Upper lobe of left lung (tissue), 6 donors: ENCODE data around the gene CLEC16A. TPM values are rescaled to one million over a fixed set of nuclear protein-coding genes. Genes with fewer than 3 reads are reported as not detected.
"Not testable (repeated sequence)": the region's sequence is repeated elsewhere in the genome, so short reads cannot be mapped to it uniquely, and the experiment has no call there.

Experiments
- ATAC-seq, 2 donors: fragments of 200-7000 bp; cut with Tn5 transposase; one replicate each; pipeline ENCODE4 v1.9.1; 2022; ENCODE audit warnings: mild to moderate bottlenecking in 2 of 2, moderate library complexity in 2 of 2; ENCODE audit not compliant: low FRiP score in 2 of 2
- DNase-seq, 2 donors: peaks; one replicate each; pipeline ENCODE4 v3.0.0-alpha.2; 2019 to 2020
- H3K27ac ChIP-seq, 4 donors: fragments of 200-600 bp; sonication (generic); one replicate each; pipeline ENCODE4 v1.5.1; 2016 to 2019
- H3K27me3 ChIP-seq, 4 donors: fragments of 200-600 bp; sonication (generic); one replicate each; pipeline ENCODE4 v1.5.1; 2017 to 2019
- H3K36me3 ChIP-seq, 4 donors: fragments of 200-600 bp; sonication (generic); one replicate each; pipeline ENCODE4 v1.5.1; 2016 to 2019
- H3K4me1 ChIP-seq, 4 donors: fragments of 200-600 bp; sonication (generic); one replicate each; pipeline ENCODE4 v1.5.1; 2018 to 2019
- H3K4me3 ChIP-seq, 4 donors: fragments of 200-600 bp; sonication (generic); one replicate each; pipeline ENCODE4 v1.5.1; 2017 to 2019; ENCODE audit warnings: mild to moderate bottlenecking in 2 of 4, moderate library complexity in 1 of 4
- H3K9me3 ChIP-seq, 4 donors: fragments of 200-600 bp; sonication (generic); one replicate each; pipeline ENCODE4 v1.5.1; 2018 to 2019
- CTCF ChIP-seq, 6 experiments: fragments of 450-650 bp in 4 of 6; fragments of 200-600 bp in 2 of 6; sonication (generic) in 2 of 6; IDR thresholded peaks; one replicate each; pipeline ENCODE4 v1.5.1; 2016 to 2019; ENCODE audit warnings: antibody characterized with exemption in 6 of 6
- EP300 ChIP-seq, 4 donors: sonication (generic); formaldehyde crosslinking; IDR thresholded peaks; one replicate each; pipeline ENCODE4 v1.5.1; 2017; ENCODE audit warnings: antibody characterized with exemption in 4 of 4, control low read depth in 2 of 4
- POLR2A ChIP-seq, 4 donors: fragments of 450-650 bp; IDR thresholded peaks; one replicate each; pipeline ENCODE4 v1.5.1; 2016 to 2017; ENCODE audit warnings: antibody characterized with exemption in 4 of 4, mild to moderate bottlenecking in 2 of 4
- POLR2AphosphoS5 ChIP-seq, 2 donors: sonication (generic); formaldehyde crosslinking; IDR thresholded peaks; one replicate each; pipeline ENCODE4 v1.5.1; 2017; ENCODE audit warnings: antibody characterized with exemption in 2 of 2
- WGBS, 2 donors: methylation state at CpG; one replicate each; pipeline ENCODE4 v1.1.5; 2017 to 2018; 5-methylcytosine and 5-hydroxymethylcytosine counted together
- total RNA-seq, 6 donors: library from RNA; depleted of rRNA in 4 of 6; stranded (reverse); fragments of >200 nt in 4 of 6; gene quantifications; one replicate each; pipeline versions ENCODE4 v1.1.0 to v1.2.1, GENCODE V29; 2016 to 2021
- donor health status: DM: no; HTN: no; CAD: no; lungs with moderate emphysema.
- donor health status: DM: no; HTN: yes; CAD: no; lungs with severe emphysema.

CLEC16A gene
- total RNA-seq, 6 donors from 2014 or later = 33.3 to 85.9 (median 46.4) TPM

GRCh38 chr16:11215935-11216556, 271.7 kb downstream of the CLEC16A start:
- no peak for TF ChIP-seq POLR2AphosphoS5 (IDR thresholded peaks at IDR 0.05)
- TF ChIP-seq EP300 (IDR thresholded peaks at IDR 0.05) = no peak
- TF ChIP-seq CTCF (IDR thresholded peaks at IDR 0.05) = no peak
- no peak for TF ChIP-seq POLR2A (IDR thresholded peaks at IDR 0.05)
- Histone ChIP-seq H3K4me1 (peaks cover 0 to 5% (median 1%) of the 10 kb centered on the region in 4 donors), H3K36me3 (no peaks in the 10 kb centered on the region), H3K27me3 (no peaks in the 10 kb centered on the region), H3K9me3 (peaks cover 4 to 20% (median 12%) of the 10 kb centered on the region in 4 donors), H3K4me3 (no peak overlapping the region), H3K27ac (no peak overlapping the region)
- ATAC-seq = no peak
- no peak for DNase-seq
- WGBS, 2 donors = 92 to 96% methylated on average over 3 of the region's 3 CpGs

DNA sequence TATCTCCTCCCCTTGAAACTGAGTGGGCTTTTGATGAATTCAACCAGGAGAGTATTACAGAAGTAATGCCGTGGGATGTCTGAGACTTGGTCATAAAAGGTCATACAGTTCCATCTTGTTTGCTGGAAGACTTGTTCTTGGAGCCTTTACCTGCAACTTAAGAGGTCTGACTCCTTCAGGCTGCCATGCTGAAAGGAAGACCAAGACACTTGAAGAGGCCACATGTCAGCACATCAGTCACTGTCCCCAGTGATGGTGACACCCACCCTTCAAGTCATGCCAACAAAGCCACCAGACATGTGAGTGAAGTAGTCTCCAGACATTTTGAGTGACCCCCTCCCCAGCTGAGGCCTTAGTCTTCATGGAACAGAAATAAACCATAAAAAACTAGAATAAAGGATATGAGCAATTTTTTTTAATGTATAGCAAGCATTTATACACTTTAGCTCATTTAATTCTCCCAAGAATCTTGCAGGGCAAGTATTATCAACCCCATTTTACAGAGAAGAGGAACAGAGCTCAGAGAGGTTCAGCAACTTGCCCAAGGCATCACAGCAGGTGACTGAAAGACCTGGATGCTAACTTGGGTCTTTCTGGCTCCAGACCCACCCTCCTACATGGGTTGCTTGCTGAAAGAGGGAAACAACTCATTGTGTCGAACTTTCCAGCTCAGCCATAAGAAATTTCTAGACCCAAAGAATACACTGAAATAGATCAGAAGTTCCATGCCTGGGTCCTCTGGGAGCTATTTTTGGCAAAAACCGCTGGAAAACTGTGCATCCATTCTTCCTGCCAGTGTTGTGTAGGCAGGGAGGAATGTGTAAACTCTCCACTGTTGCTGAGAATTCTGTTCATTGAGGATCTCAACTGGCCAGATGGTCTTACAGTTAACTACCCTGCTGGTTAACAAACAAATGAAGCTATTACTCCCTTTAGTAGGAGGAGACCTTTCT, 273.6 kb downstream of the CLEC16A start:
- DNase-seq = no peak
- H3K36me3 ChIP-seq = no peaks in the 10 kb centered on the region
- H3K4me3 ChIP-seq = no peak overlapping the region
- peaks cover 0 to 5% (median 1%) of the 10 kb centered on the region in 4 donors for H3K4me1 ChIP-seq
- H3K27ac ChIP-seq = no peak overlapping the region
- no peak for TF ChIP-seq EP300 (IDR thresholded peaks at IDR 0.05)
- TF ChIP-seq CTCF (IDR thresholded peaks at IDR 0.05) = no peak
- no peak for TF ChIP-seq POLR2A (IDR thresholded peaks at IDR 0.05)
- TF ChIP-seq POLR2AphosphoS5 (IDR thresholded peaks at IDR 0.05) = no peak
- peaks cover 4 to 20% (median 12%) of the 10 kb centered on the region in 4 donors for H3K9me3 ChIP-seq
- H3K27me3 ChIP-seq = no peaks in the 10 kb centered on the region
- 83 to 100% methylated on average over 3 of the region's 3 CpGs for WGBS, 2 donors
- no peak for ATAC-seq

- TF ChIP-seq POLR2AphosphoS5 (IDR thresholded peaks at IDR 0.05) (no peak), EP300 (IDR thresholded peaks at IDR 0.05) (no peak), CTCF (IDR thresholded peaks at IDR 0.05) (peak in 4 of 6 experiments; percentile 12 to 55 (median 44)), POLR2A (IDR thresholded peaks at IDR 0.05) (no peak)
- WGBS, 2 donors = 83 to 93% methylated on average over 1 of the region's 1 CpG
- H3K27me3 ChIP-seq = no peaks in the 10 kb centered on the region
- peaks cover 4 to 20% (median 12%) of the 10 kb centered on the region in 4 donors for H3K9me3 ChIP-seq
- H3K27ac ChIP-seq = peak overlapping the region in 1 of 4 donors; percentile 21
- H3K4me1 ChIP-seq = peaks cover under 1 to 10% (median 7%) of the 10 kb centered on the region in 4 donors
- H3K4me3 ChIP-seq = no peak overlapping the region
- no peaks in the 10 kb centered on the region for H3K36me3 ChIP-seq
- no peak for DNase-seq
- ATAC-seq = no peak
These were observed 274.2 kb downstream of the CLEC16A start for GRCh38 chr16:11218604-11218962.

- DNase-seq (no peak), ATAC-seq (peak in 1 of 2 donors; percentile 59)
- Histone ChIP-seq H3K27me3 (no peaks in the 10 kb centered on the region), H3K4me3 (no peak overlapping the region), H3K4me1 (peaks cover 6 to 16% (median 12%) of the 10 kb centered on the region in 4 donors), H3K36me3 (no peaks in the 10 kb centered on the region), H3K9me3 (peaks cover 4 to 20% (median 12%) of the 10 kb centered on the region in 4 donors), H3K27ac (peak overlapping the region in 1 of 4 donors; percentile 21)
- WGBS, 2 donors = 77 to 78% methylated on average over 4 of the region's 4 CpGs
- TF ChIP-seq POLR2AphosphoS5 (IDR thresholded peaks at IDR 0.05) (no peak), EP300 (IDR thresholded peaks at IDR 0.05) (no peak), POLR2A (IDR thresholded peaks at IDR 0.05) (no peak), CTCF (IDR thresholded peaks at IDR 0.05) (no peak)
These were observed 274.8 kb downstream of the CLEC16A start for GRCh38 chr16:11219178-11219577.

DNA sequence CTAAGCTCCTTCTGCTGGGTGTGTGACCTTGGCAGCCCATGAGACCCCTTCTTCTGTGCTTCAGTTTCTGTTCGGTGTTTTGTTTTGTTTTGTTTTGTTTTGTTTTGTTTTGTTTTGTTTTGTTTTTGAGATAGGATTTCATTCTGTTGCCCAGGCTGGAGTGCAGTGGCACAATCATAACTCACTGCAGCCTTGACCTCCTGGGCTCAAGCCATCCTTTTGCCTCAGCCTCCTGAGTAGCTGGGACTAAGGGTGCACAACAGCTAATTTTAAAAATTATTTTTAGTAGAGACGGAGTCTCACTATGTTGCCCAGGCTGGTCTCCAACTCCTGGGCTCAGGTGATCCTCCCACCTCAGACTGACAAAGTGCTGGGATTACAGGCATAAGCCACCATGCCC, 276.1 kb downstream of the CLEC16A start:
- not testable (repeated sequence) for H3K36me3 ChIP-seq, H3K27ac ChIP-seq, H3K27me3 ChIP-seq, DNase-seq, ATAC-seq, H3K4me3 ChIP-seq
- Histone ChIP-seq H3K4me1 (peaks cover 17 to 30% (median 26%) of the 10 kb centered on the region in 4 donors), H3K9me3 (peaks cover 4 to 20% (median 12%) of the 10 kb centered on the region in 4 donors)
- WGBS, 2 donors = 70 to 71% methylated on average over 2 of the region's 2 CpGs
